ENCODE results near the gene IKBKE. TPM values are rescaled to one million over a fixed set of nuclear protein-coding genes. Genes with fewer than 3 reads are reported as not detected.
A peak's percentile ranks its signal among the peaks of the same experiment; 100 is the strongest.

IKBKE gene
- total RNA-seq, 1 donor from 2014 or later = 5.1 TPM

GRCh38 chr1:206508956-206509355, 38.7 kb downstream of the IKBKE start:
- H3K4me3 Mint-ChIP-seq (ENCODE audit: low read depth) = peak overlapping the region; percentile 46
- H3K4me1 Mint-ChIP-seq (ENCODE audit: low read depth) = peaks cover 32% of the 10 kb centered on the region
- H3K27me3 Mint-ChIP-seq = peaks cover 57% of the 10 kb centered on the region

GRCh38 chr1:206509612-206510257, 39.5 kb downstream of the IKBKE start:
- TF ChIP-seq CTCF (IDR thresholded peaks at IDR 0.05; ENCODE audit: unreplicated experiment) = no peak
- DNase-seq (ENCODE audit: low spot score, unreplicated experiment) = no peak
- Mint-ChIP-seq H3K4me3 (ENCODE audit: low read depth) (no peak overlapping the region), H3K9me3 (ENCODE audit: low read depth) (no peaks in the 10 kb centered on the region), H3K36me3 (ENCODE audit: insufficient read depth) (no peaks in the 10 kb centered on the region), H3K27ac (no peak overlapping the region), H3K27me3 (peaks cover 55% of the 10 kb centered on the region), H3K4me1 (ENCODE audit: low read depth) (peaks cover 32% of the 10 kb centered on the region)

More at GRCh38 chr1:206508956-206509355, 38.7 kb downstream of the IKBKE start:
- no peak overlapping the region for H3K27ac Mint-ChIP-seq
- DNase-seq (ENCODE audit: low spot score, unreplicated experiment) = no peak
- no peaks in the 10 kb centered on the region for H3K36me3 Mint-ChIP-seq (ENCODE audit: insufficient read depth)
- TF ChIP-seq CTCF (IDR thresholded peaks at IDR 0.05; ENCODE audit: unreplicated experiment) = no peak
- H3K9me3 Mint-ChIP-seq (ENCODE audit: low read depth) = no peaks in the 10 kb centered on the region

GRCh38 chr1:206510371-206510770, 40.1 kb downstream of the IKBKE start:
- Mint-ChIP-seq H3K27me3 (peaks cover 53% of the 10 kb centered on the region), H3K4me1 (ENCODE audit: low read depth) (peaks cover 36% of the 10 kb centered on the region), H3K27ac (no peak overlapping the region), H3K9me3 (ENCODE audit: low read depth) (no peaks in the 10 kb centered on the region), H3K36me3 (ENCODE audit: insufficient read depth) (no peaks in the 10 kb centered on the region), H3K4me3 (ENCODE audit: low read depth) (no peak overlapping the region)
- no peak for DNase-seq (ENCODE audit: low spot score, unreplicated experiment)
- no peak for TF ChIP-seq CTCF (IDR thresholded peaks at IDR 0.05; ENCODE audit: unreplicated experiment)

- Mint-ChIP-seq H3K9me3 (ENCODE audit: low read depth) (no peaks in the 10 kb centered on the region), H3K27me3 (peaks cover 42% of the 10 kb centered on the region), H3K4me3 (ENCODE audit: low read depth) (no peak overlapping the region), H3K4me1 (ENCODE audit: low read depth) (peaks cover 36% of the 10 kb centered on the region), H3K36me3 (ENCODE audit: insufficient read depth) (no peaks in the 10 kb centered on the region), H3K27ac (no peak overlapping the region)
- no peak for TF ChIP-seq CTCF (IDR thresholded peaks at IDR 0.05; ENCODE audit: unreplicated experiment)
- no peak for DNase-seq (ENCODE audit: low spot score, unreplicated experiment)
Observed at GRCh38 chr1:206511362-206512057, 41.2 kb downstream of the IKBKE start.

- TF ChIP-seq CTCF (IDR thresholded peaks at IDR 0.05; ENCODE audit: unreplicated experiment) = no peak
- Mint-ChIP-seq H3K27ac (peak overlapping the region; percentile 16), H3K4me3 (ENCODE audit: low read depth) (no peak overlapping the region)
Observed at GRCh38 chr1:206512058-206512850, 42.0 kb downstream of the IKBKE start.

More at GRCh38 chr1:206512058-206512850, 42.0 kb downstream of the IKBKE start:
- Mint-ChIP-seq H3K9me3 (ENCODE audit: low read depth) (no peaks in the 10 kb centered on the region), H3K36me3 (ENCODE audit: insufficient read depth) (no peaks in the 10 kb centered on the region), H3K27me3 (peaks cover 37% of the 10 kb centered on the region), H3K4me1 (ENCODE audit: low read depth) (peaks cover 36% of the 10 kb centered on the region)
- DNase-seq (ENCODE audit: low spot score, unreplicated experiment) = no peak
